Keratinocyte (primary cell): ENCODE measurements around the gene SLC9A3. TPM values are rescaled to one million over a fixed set of nuclear protein-coding genes. Genes with fewer than 3 reads are reported as not detected.

Source experiments
- DNase-seq: peaks from one replicate; pipeline ENCODE4 v3.0.0-alpha.2; 2011; ENCODE audit warnings: low read depth, missing footprints, low spot score
- FAIRE-seq: peaks from 2 replicates; lab custom pipeline; 2011; peaks lifted over from hg19 to GRCh38; lab: Jason Lieb, UNC
- H2AFZ ChIP-seq: 2 replicates; pipeline ENCODE4 v1.6.0; 2012; ENCODE audit warnings: low read length, control low read depth, inconsistent platforms; ENCODE audit not compliant: control insufficient read depth
- H3K27ac ChIP-seq: 2 replicates; pipeline ENCODE4 v1.5.1; 2011; ENCODE audit warnings: low read length; ENCODE audit not compliant: control insufficient read depth, insufficient read depth
- H3K27me3 ChIP-seq: 3 replicates; pipeline ENCODE4 v1.6.0; 2011; ENCODE audit warnings: low read length; ENCODE audit not compliant: control insufficient read depth, insufficient read depth; ENCODE audit errors: extremely low read depth
- H3K36me3 ChIP-seq, 2 experiments: 2 replicates in 1 of 2; 3 replicates in 1 of 2; pipeline ENCODE4 v1.5.1; 2011; ENCODE audit warnings: low read length in 2 of 2, mild to moderate bottlenecking in 1 of 2; ENCODE audit not compliant: control insufficient read depth in 2 of 2, insufficient read depth in 2 of 2; ENCODE audit errors: extremely low read depth in 1 of 2
- H3K4me1 ChIP-seq: 3 replicates; pipeline ENCODE4 v1.5.1; 2011; ENCODE audit warnings: low read length; ENCODE audit not compliant: control insufficient read depth, insufficient read depth; ENCODE audit errors: extremely low read depth
- H3K4me2 ChIP-seq: 3 replicates; pipeline ENCODE4 v1.6.0; 2011; ENCODE audit warnings: low read depth, low read length; ENCODE audit not compliant: control insufficient read depth, insufficient read depth; ENCODE audit errors: extremely low read depth
- H3K4me3 ChIP-seq, 3 experiments: fragments of 200-600 bp in 1 of 3; sonication (generic) in 1 of 3; 2 replicates in 2 of 3; 3 replicates in 1 of 3; pipeline ENCODE4 v1.5.1; 2011 to 2016; ENCODE audit warnings: low read length in 3 of 3, mild to moderate bottlenecking in 3 of 3, control low read depth in 2 of 3, inconsistent platforms in 1 of 3, low read depth in 1 of 3, mixed read lengths in 1 of 3, mixed run types in 1 of 3, moderate library complexity in 1 of 3; ENCODE audit not compliant: control insufficient read depth in 2 of 3, insufficient read depth in 2 of 3; ENCODE audit errors: extremely low read depth in 1 of 3
- H3K79me2 ChIP-seq: 2 replicates; pipeline ENCODE4 v1.6.0; 2012; ENCODE audit warnings: low read length; ENCODE audit not compliant: control insufficient read depth, insufficient read depth
- H3K9ac ChIP-seq: 3 replicates; pipeline ENCODE4 v1.6.0; 2011; ENCODE audit warnings: low read length; ENCODE audit not compliant: control insufficient read depth, insufficient read depth; ENCODE audit errors: extremely low read depth
- H3K9me1 ChIP-seq: 3 replicates; pipeline ENCODE4 v1.6.0; 2011; ENCODE audit warnings: low read length; ENCODE audit not compliant: control insufficient read depth, insufficient read depth; ENCODE audit errors: extremely low read depth
- H3K9me3 ChIP-seq: 2 replicates; pipeline ENCODE4 v1.5.1; 2012; ENCODE audit warnings: low read depth, low read length; ENCODE audit not compliant: control insufficient read depth
- H4K20me1 ChIP-seq: 3 replicates; pipeline ENCODE4 v1.6.0; 2011; ENCODE audit warnings: low read length; ENCODE audit not compliant: control insufficient read depth, insufficient read depth; ENCODE audit errors: extremely low read depth
- EZH2 ChIP-seq: IDR thresholded peaks from one replicate; pipeline ENCODE4 v1.6.1; 2012; ENCODE audit warnings: inconsistent platforms, mild to moderate bottlenecking, low read length, moderate library complexity
- dilution Hi-C: fragments of 300-500 bp; cut with MboI; formaldehyde crosslinking; loops from one replicate; pipeline ENCODE4 v1.7.0; 2020; ENCODE audit warnings: low sequenced_read_pairs; ENCODE audit not compliant: extremely low pct_ligation_motif_present
- polyA plus RNA-seq, 5 experiments: library from polyadenylated mRNA; depleted of rRNA in 3 of 5; stranded (reverse) in 3 of 5; stranded (forward) in 1 of 5; unstranded in 1 of 5; fragments of >200 nt; gene quantifications; 1 replicate in 1 of 5; 2 replicates in 3 of 5; 3 replicates in 1 of 5; pipeline versions ENCODE4 v1.2.1 to v1.2.3, GENCODE V29; 2011 to 2012; ENCODE audit warnings: missing spikeins in 2 of 5, low read depth in 1 of 5, low replicate concordance in 1 of 5
- TF ChIP-seq, protein P1 (sequence below), 3 experiments: IDR thresholded peaks in 1 of 3; conservative IDR thresholded peaks in 1 of 3; optimal IDR thresholded peaks in 1 of 3; 2 replicates in 2 of 3; 3 replicates in 1 of 3; pipeline versions ENCODE3 to v1.5.1; 2011; ENCODE audit warnings: low read length in 3 of 3, mild to moderate bottlenecking in 3 of 3, moderate library complexity in 2 of 3, control low read depth in 1 of 3, inconsistent platforms in 1 of 3; ENCODE audit not compliant: insufficient read depth in 2 of 3; ENCODE audit errors: extremely low read depth in 1 of 3

The SLC9A3 gene
- polyA plus RNA-seq, 1 donor (not counting 4 experiments of a cell fraction or from before 2014, with no cell fraction given) = 0.55 TPM

DNA sequence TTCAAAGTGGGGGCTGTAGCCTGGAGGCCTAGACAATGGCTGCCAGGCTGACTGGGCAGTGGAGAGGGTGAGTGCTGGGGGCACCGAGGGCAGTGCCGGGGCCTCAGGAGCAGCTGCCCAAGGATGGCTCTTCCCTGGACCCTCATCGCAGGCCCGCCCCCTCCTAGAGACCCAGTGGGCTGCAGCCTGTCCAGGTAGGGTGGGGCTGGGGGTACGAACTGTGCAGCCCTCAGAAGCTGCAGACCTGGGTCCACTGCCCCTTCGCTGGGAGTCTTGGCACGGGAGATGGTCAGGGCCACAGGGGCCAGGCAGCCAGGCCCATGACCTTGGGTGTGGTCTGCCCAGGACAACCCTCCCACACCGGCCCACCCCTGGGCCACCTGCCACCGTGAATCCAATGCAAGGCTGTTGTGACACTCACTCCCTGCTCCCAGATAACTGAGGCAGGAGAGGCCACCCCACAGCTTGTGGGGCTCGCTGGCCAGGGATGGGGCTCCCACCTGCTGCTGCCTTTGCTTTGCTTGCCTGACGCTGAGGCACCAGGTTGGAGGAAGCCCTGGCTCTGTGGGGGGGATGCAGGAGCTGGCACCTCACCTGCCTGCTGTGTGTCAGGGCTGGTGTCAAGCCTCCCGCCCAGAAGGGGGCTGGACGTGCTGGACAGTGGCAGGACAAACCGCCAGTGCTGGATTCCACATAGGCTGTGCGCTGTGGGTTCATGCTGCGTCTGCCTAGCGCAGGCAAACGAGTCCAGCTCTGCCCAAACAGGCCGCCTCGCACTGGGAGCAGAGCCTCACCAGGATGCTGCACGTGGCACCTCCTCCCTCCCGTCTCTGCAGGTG is 23.1 kb upstream of the SLC9A3 start:
- Histone ChIP-seq H3K4me1 (no peaks in the 10 kb centered on the region), H3K4me3 (no peak overlapping the region), H2AFZ (no peak overlapping the region), H3K36me3 (no peaks in the 10 kb centered on the region), H3K4me2 (no peak overlapping the region), H3K9ac (no peak overlapping the region), H4K20me1 (no peaks in the 10 kb centered on the region), H3K9me3 (no peaks in the 10 kb centered on the region), H3K27ac (no peak overlapping the region), H3K79me2 (no peaks in the 10 kb centered on the region), H3K27me3 (no peaks in the 10 kb centered on the region), H3K9me1 (no peaks in the 10 kb centered on the region)
- TF ChIP-seq, protein P1, sequence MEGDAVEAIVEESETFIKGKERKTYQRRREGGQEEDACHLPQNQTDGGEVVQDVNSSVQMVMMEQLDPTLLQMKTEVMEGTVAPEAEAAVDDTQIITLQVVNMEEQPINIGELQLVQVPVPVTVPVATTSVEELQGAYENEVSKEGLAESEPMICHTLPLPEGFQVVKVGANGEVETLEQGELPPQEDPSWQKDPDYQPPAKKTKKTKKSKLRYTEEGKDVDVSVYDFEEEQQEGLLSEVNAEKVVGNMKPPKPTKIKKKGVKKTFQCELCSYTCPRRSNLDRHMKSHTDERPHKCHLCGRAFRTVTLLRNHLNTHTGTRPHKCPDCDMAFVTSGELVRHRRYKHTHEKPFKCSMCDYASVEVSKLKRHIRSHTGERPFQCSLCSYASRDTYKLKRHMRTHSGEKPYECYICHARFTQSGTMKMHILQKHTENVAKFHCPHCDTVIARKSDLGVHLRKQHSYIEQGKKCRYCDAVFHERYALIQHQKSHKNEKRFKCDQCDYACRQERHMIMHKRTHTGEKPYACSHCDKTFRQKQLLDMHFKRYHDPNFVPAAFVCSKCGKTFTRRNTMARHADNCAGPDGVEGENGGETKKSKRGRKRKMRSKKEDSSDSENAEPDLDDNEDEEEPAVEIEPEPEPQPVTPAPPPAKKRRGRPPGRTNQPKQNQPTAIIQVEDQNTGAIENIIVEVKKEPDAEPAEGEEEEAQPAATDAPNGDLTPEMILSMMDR (optimal IDR thresholded peaks at IDR 0.05 in 1 of 3, IDR thresholded peaks at IDR 0.05 in 1 of 3, conservative IDR thresholded peaks at IDR 0.05 in 1 of 3; ENCODE audit: extremely low read depth in 1 of 3, insufficient read depth in 2 of 3, low read length in 3 of 3) = no peak
- no peak for TF ChIP-seq EZH2
- dilution Hi-C loops = no loop called here
- DNase-seq = peak; percentile 7
- no peak for FAIRE-seq

DNA sequence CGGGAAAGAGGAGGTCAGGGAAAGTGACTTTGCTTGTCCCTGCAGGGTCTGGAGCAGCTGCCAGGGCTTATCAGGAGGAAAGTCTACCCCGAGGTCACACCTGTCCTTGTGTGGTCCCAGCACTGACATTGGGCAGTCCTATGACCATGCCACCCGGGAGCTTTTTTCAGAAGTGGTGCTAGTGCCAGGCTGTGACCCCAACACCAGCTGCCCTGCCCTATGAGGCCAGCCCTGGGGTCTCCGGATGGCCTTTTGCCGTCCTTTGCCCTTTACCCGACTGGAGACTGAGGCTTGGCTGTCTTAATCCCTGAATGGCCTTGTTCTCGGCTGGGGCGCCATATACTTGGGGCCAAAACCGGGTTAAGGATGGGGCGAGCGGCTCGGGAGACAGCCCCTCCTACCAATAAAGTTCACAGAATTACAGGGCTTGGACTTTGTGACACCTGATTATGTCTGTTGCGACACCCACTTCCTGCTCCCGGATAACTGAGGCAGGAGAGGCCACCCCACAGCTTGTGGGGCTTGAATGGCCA is 22.2 kb upstream of the SLC9A3 start:
- H3K4me3 ChIP-seq = no peak overlapping the region
- H3K27me3 ChIP-seq = no peaks in the 10 kb centered on the region
- TF ChIP-seq EZH2 = no peak
- TF ChIP-seq, protein P1 (optimal IDR thresholded peaks at IDR 0.05 in 1 of 3, IDR thresholded peaks at IDR 0.05 in 1 of 3, conservative IDR thresholded peaks at IDR 0.05 in 1 of 3; ENCODE audit: extremely low read depth in 1 of 3, insufficient read depth in 2 of 3, low read length in 3 of 3) = no peak
- DNase-seq = no peak
- H3K9me3 ChIP-seq = no peaks in the 10 kb centered on the region
- no peak for FAIRE-seq
- no peak overlapping the region for H2AFZ ChIP-seq
- no peaks in the 10 kb centered on the region for H3K4me1 ChIP-seq
- H3K27ac ChIP-seq = no peak overlapping the region
- H3K9me1 ChIP-seq = no peaks in the 10 kb centered on the region
- no peaks in the 10 kb centered on the region for H4K20me1 ChIP-seq
- no peak overlapping the region for H3K4me2 ChIP-seq
- H3K36me3 ChIP-seq = no peaks in the 10 kb centered on the region
- H3K79me2 ChIP-seq = no peaks in the 10 kb centered on the region
- dilution Hi-C loops = no loop called here
- H3K9ac ChIP-seq = no peak overlapping the region
